ENCODE data around the gene HECW1. TPM values are rescaled to one million over a fixed set of nuclear protein-coding genes. Genes with fewer than 3 reads are reported as not detected.
A peak's percentile ranks its signal among the peaks of the same experiment; 100 is the strongest.

Gene HECW1
- total and polyA plus RNA-seq, 10 of the 15 experiments (the other 5 are each of a cell fraction or from before 2014, with no cell fraction given), result under 0.01 to 0.31 (median 0.04) TPM; not detected in 3

GRCh38 chr7:43076189-43076605, 36.2 kb upstream of the HECW1 start (continued):
- TF ChIP-seq CUX1 (IDR thresholded peaks at IDR 0.05; ENCODE audit: insufficient replicate concordance, low read depth, low read length) (no peak), BCLAF1 (IDR thresholded peaks at IDR 0.05) (no peak), IRF4 (IDR thresholded peaks at IDR 0.05; ENCODE audit: low read depth, low read length) (peak; percentile 59), ZBTB40 (IDR thresholded peaks at IDR 0.05; ENCODE audit: borderline replicate concordance) (no peak; the same call in 1 of the 2 replicates), ZNF622 (IDR thresholded peaks at IDR 0.05) (no peak), BMI1 (IDR thresholded peaks at IDR 0.05; ENCODE audit: borderline replicate concordance) (0 out of 2 replicates have a peak, but pooled peaks have one; percentile 34), ELK1 (IDR thresholded peaks at IDR 0.05; ENCODE audit: low read depth, low read length) (no peak), PBX3 (IDR thresholded peaks at IDR 0.05; ENCODE audit: insufficient replicate concordance, low read depth, low read length) (no peak)

All from GM12878 (cell line).